HEK293 (cell line): ENCODE data around the gene MSRB3.

ENCODE experiments used
- ZNF214 ChIP-seq: fragments of 450-650 bp; formaldehyde crosslinking; IDR thresholded peaks from 2 replicates; pipeline ENCODE4 v1.5.1; 2017; ENCODE audit warnings: missing biosample characterization, mild to moderate bottlenecking, missing genetic modification characterization, borderline replicate concordance
- ZNF747 ChIP-seq: fragments of 450-650 bp; formaldehyde crosslinking; IDR thresholded peaks from 2 replicates; pipeline ENCODE4 v1.5.1; 2016; ENCODE audit warnings: missing biosample characterization, missing genetic modification characterization
- TF ChIP-seq, protein P1 (sequence below): fragments of 450-650 bp; formaldehyde crosslinking; IDR thresholded peaks from 2 replicates; pipeline ENCODE4 v1.5.1; 2016; ENCODE audit warnings: missing biosample characterization, missing genetic modification characterization

DNA sequence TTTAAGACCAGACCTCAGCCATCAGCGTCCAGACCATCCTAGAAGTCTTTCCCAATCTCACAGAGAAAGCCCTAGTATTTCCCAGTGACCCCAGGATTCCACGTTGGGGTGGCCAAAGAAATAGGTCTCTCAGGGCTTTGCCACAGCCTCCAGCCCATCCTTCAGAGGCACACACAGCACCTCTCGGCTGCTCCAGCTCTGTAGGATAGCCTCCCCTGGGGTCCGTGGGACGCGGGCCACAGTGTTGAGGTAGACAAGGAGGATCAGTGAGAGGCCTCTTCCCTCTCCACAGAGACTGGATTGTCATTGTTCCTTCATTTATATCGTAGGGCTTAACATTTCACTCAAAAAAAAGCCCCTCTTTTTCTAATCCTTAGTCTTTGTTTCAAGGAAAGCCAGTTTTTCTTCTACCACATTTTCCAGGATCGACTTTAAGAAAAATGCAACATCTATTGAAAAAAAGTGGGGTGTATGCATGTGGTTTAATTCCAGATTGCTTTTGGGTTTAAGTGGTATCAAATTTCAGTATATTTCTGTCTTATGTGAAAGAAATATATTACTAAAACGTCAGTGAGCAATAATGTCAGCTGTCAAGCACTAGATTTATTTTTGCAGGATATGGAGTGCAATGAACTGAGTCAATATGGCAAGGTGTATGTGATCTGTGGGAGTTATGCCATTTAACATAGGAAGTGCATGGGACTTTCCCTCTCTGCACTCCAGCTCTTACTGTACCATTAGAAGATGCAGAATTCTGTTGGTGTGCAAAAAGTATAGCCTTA is 187.5 kb downstream of the MSRB3 start:
- TF ChIP-seq, protein P1, sequence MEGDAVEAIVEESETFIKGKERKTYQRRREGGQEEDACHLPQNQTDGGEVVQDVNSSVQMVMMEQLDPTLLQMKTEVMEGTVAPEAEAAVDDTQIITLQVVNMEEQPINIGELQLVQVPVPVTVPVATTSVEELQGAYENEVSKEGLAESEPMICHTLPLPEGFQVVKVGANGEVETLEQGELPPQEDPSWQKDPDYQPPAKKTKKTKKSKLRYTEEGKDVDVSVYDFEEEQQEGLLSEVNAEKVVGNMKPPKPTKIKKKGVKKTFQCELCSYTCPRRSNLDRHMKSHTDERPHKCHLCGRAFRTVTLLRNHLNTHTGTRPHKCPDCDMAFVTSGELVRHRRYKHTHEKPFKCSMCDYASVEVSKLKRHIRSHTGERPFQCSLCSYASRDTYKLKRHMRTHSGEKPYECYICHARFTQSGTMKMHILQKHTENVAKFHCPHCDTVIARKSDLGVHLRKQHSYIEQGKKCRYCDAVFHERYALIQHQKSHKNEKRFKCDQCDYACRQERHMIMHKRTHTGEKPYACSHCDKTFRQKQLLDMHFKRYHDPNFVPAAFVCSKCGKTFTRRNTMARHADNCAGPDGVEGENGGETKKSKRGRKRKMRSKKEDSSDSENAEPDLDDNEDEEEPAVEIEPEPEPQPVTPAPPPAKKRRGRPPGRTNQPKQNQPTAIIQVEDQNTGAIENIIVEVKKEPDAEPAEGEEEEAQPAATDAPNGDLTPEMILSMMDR (tag by site-specific recombination) = no peak
- no peak for TF ChIP-seq ZNF214 (tag by site-specific recombination)
- TF ChIP-seq ZNF747 (tag by site-specific recombination) = no peak
